NCI-H1436 treated with DMSO at 0.1 percent for 48 hours (cell line): Measurements from ENCODE around the gene EEF1G.
"Not testable (repeated sequence)": the region's sequence is repeated elsewhere in the genome, so short reads cannot be mapped to it uniquely, and the experiment has no call there.

Experiments used
- DNase-seq: peaks from one replicate; lab custom pipeline; 2025; lab: John Stamatoyannopoulos, UW

The EEF1G gene

DNA sequence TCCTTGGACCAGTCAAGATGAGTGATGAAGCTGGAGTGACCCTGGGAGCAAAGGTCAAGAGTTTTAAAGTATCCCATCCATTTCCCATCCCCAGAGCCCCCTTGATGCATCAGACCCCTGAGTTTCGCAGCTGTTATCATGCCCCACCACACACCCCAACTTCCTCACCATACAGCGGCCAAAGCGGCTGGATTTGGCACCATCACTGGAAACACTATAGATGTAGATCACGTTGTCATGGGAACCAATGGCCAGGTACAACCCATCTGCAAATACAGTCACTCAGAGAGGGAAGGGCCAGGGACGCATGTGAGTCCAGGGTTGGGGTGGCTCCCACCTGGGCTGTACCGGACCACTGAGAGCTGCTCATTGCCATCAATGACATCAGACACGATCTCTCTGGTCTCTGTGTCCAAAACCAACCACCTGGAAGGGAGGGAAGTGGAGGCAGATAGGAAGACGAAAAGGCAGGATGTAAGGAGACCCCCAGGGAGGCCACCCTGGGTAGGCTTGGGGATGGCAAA is 30.1 kb upstream of the EEF1G start:
- DNase-seq = no peak

- DNase-seq = no peak
These were observed 29.3 kb upstream of the EEF1G start for GRCh38 chr11:62603072-62603408.

GRCh38 chr11:62602141-62603071 is 28.7 kb upstream of the EEF1G start:
- no peak for DNase-seq

DNA sequence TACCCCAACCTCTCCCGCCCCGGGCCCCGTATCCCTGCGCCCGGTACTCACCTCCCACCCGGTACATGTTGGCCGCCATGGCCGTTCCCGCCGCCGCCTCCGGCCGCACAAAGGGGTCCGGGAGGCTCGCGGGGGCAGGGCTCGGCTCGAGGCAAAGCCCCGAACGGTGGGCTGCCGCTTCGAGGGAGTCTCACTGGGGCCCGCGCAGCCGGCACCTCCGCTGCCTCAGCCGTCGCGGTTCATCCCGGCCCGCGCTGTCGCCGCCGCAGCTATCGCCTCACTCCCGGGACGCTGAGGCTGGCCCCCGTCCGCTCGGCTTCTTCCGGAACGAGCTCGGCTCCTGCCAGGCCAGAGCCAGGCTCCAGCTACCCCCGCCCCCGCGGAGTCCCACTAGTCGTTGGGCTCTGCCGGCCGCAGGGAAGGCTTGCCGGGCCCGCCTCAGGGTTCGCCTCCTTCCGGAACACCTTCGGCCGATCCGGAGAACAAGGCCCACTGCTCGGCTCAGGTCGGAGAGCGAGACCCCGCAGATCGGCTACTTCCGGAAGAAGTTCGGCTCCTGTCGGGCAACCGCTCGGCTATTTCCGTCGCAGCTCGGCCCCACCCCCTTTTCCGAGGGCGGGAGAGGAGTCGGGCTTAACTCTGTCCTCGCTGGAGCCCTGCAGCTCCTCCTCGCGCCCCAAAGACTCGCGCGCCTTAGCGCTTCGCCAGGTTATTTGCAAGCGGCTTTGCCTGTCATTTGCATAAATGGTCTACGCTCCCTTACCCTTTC is 27.9 kb upstream of the EEF1G start, which contains the start of gene MTA2:
TSS of gene MTA2 (minus strand) at position 494 of the 769 bp plus-strand sequence. CDS start at position 79, 415 bp downstream.
- DNase-seq = peak; percentile 88

DNA sequence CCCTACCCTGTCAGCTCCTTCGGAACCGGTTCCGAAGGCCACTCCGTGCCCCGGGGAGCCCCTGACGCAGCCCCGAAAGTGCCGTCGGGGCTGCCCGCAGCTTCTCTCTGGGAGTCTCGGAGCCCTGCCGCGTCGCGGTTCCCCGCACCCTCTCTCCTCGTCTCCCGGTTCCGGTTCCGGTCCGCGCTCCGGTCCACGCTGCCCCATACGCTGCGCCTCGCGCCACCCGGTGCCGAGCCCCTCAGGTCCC is 27.4 kb upstream of the EEF1G start:
- DNase-seq = no peak

GRCh38 chr11:62600367-62601121 is 26.9 kb upstream of the EEF1G start:
- DNase-seq = no peak

DNA sequence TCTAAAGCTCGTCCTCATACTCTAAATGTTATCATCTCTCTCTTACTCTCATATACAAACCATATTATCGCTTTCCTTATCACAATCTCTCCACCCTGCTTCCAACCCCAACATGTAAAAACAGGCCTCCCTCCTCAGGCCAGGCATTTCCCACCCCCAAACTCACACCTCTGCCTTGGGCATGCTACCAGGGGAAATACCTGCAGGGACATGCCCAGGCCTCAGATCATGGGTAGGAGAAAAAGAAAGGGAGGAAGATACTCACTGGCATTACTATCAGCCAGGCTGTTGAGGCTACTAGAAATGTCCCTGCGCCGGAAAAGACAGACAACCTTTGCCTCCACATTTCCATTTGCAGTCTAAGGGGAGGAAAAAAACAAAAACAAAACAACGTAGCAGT is 26.2 kb upstream of the EEF1G start:
- DNase-seq = no peak

GRCh38 chr11:62599069-62599696 is 25.5 kb upstream of the EEF1G start:
- peak; percentile 97 for DNase-seq

DNA sequence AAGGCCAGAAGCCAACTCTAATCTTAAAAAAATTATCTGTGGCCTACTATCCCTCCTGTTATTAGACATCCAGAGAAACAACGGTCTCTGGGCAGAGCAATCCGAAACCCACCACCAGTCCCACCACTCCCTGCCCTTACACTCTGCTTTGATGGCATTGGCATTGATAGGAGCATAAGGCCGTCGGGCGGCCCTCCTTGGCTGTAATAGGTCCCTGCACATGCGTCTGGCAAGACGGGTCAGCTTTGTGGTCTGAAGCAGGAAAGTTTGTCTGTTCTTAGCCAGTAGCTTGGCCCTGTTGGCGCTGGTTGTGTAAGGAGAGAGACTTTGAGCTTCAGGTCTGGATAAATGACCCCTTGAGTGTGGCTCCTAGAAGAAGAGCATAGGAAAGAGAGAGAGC is 21.4 kb upstream of the EEF1G start:
- no peak for DNase-seq

GRCh38 chr11:62593434-62594044 is 19.8 kb upstream of the EEF1G start:
- DNase-seq = no peak

DNA sequence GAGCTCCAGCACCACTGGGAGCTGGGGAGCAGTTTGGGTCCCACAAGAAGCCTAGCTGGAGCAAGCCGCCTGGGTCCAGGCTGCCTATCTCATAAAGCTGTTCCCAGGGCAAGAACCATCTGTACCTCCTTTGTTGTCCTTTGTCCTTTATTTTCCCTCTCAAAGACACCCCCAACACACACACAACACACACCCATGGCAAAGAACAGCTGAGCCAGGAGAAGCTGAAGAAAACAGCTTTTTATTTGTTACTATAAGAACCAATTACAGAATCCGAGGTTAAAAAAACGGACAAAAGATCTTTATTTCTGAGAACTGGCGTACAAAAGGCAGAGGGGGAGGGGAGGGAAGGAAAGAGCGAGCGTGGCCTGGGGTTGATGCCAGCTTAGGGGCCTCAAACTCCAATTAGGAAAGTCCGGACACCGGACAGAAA is 19.3 kb upstream of the EEF1G start:
- DNase-seq = no peak

DNA sequence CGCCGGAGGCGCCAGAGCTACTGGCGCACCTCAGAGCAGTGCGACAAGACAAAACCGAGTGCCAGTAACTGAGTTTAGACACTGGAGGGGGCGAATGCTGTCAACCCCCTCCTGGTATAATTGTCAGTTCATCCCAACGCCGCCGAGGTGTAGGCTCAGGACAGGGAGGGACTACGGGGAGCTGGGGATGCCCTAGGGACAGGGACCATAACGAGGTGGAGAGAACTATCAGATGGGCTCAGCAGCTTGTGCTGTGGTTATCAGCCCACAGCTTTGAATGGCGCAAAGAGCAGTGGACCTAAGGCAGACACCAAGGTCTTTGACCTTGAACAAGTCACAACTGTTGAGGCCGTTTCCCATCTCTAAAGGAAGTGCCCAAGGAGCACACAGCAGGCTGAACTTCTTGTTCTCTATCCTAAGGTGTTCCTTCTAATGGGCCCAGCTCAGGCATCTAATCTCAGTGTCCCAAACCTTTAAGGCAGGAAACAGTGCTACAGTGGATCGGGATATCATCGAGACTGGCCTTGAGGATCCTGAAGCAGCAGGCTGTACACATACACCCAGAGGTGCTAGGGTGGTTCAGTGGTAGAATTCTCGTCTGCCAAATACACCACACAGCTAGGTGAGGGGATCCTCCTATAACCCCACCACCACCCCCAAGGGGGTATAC is 18.6 kb upstream of the EEF1G start:
- DNase-seq = no peak

DNA sequence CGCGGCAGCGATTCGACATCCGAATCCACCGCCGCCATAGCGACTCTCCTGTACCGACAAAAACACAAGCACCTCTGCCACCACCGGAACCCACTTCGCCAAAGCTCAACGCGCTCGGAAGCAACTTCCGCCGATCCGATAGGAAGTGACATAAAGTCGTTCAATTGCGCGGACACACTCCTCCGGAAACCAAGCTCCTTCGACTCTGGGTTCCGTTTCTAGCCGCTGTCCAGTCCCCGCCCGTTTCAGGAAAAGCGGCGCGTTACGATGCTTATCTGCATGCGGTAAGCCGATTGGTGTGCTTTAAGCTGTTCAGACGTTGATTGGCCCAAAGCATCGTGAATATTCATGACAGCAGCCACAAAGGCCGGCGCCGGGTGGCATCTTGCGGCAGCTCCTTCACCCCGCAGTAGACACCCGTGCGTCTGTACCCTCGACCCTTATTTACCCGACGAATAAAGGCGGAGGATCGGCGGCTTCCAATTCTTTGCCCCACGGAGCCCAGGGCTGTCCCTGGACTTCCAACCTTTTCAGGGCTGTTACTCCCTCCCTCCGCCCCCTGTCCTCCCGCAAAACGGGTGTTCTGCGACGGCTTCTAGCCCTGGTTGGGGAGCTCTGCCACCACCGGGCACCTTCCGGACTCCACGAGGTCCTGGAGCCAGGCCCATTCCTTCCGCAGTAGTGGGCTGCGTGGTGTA is 17.9 kb upstream of the EEF1G start, which contains the start of gene TUT1:
TSS of gene TUT1 (minus strand) at position 76 of the 698 bp plus-strand sequence. CDS start at position 38, 38 bp downstream.
- DNase-seq = peak; percentile 99

- no peak for DNase-seq
These were observed 15.4 kb upstream of the EEF1G start for GRCh38 chr11:62588966-62589637.

GRCh38 chr11:62585356-62585755 is 11.7 kb upstream of the EEF1G start:
- DNase-seq = not testable (repeated sequence)

DNA sequence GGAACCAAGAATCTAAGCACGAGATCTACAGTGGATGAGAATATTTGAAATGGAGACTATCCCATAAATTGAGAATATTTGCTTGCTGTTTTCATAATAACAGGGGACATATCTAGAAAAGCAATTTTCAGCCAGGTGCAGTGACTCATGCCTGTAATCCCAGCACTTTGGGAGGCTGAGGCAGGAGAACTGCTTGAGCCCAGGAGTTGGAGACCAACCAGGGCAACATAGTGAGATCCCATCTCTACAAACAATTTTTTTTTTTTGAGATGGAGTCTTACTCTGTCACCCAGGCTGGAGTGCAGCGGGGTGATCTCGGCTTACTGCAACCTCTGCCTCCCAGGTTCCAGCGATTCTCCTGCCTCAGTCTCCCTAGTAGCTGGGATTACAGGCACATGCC is 8.0 kb upstream of the EEF1G start:
- DNase-seq = not testable (repeated sequence)

DNA sequence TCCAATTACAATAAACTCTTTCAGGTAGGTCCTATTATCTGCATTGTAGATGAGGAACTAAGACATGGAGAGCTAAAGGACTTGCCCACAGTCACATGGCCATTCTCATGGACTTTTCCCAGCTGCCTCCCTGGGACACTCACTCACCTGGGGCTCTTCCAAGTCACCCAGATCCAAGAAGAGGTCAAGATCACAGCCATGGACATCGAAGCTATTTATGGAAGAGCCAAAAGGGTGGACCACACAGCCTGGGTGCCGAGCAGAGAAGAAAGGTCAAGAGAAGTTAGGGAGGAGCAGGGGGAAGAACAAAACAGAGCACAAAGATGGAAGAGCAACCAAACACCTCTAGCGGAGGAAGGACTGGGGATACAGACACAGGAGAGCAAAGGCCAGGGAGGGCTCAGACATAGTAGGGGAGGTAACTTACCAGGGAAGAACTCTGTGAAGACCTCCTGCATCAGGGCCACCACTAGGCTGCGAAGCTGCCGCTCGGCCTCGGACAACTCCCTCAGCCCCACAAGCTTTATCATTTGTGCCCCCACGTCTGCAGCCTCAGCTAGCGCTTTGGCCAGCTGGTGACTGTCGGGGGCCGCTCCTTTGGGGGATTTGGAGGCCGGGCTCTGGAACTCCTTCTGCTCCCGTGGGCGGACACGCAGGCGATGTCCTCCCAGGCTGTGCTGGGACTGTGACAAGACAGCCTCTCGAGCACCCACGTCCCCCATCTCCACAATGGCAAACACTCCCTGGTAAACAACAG is 7.4 kb upstream of the EEF1G start:
- DNase-seq = no peak

GRCh38 chr11:62579252-62579651 is 5.6 kb upstream of the EEF1G start:
- DNase-seq = no peak

DNA sequence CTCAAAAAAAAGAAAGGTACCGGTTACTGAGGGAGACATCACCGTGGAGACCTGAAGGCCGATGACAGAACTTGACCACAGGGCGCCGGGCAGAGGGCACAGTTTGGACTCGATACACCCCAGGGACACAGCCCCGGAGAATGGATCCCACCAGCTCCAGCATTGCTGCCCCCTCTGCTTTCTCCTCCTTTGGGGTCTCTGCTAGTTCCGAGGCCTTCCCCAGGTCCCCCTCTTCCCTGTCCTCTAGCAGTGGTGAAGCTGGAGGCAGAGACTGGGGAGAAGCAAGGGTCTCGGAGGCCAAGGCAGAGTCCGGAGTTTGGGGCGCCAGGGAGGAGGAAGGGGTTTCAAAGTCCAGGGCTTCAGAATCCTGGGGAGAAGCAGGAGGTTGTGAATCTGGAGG is 4.8 kb upstream of the EEF1G start:
- no peak for DNase-seq
